Stimulated activated naive B cell treated with anti-CD40 and anti-IgM and Interleukin-4, amounts not matched to agents 10 μg/mL and 1 μg/mL and 100 μg/mL, for 72 hours (primary cell): ENCODE measurements around the gene NUBPL.

Source experiments
- ATAC-seq, 2 donors: fragments of 150-1000 bp; cut with Tn5 transposase; replicated peaks; 2 replicates each; pipeline ENCODE4 v1.10.0; 2021; ENCODE audit warnings: moderate library complexity in 1 of 2
- DNase-seq: peaks from one replicate; pipeline ENCODE4 v3.0.0; 2021
- H3K27ac Mint-ChIP-seq: one replicate; pipeline ENCODE4 v1.8.0; 2022; ENCODE audit warnings: mild to moderate bottlenecking, mixed read lengths
- H3K27me3 Mint-ChIP-seq, 2 donors: one replicate each; pipeline ENCODE4 v1.8.0; 2022; ENCODE audit warnings: mixed read lengths in 2 of 2
- H3K36me3 Mint-ChIP-seq, 2 donors: one replicate each; pipeline ENCODE4 v1.8.0; 2022; ENCODE audit warnings: mixed read lengths in 2 of 2, mild to moderate bottlenecking in 1 of 2
- H3K4me1 Mint-ChIP-seq, 2 donors: one replicate each; pipeline ENCODE4 v1.8.0; 2022; ENCODE audit warnings: mixed read lengths in 2 of 2, mild to moderate bottlenecking in 1 of 2
- H3K4me3 Mint-ChIP-seq, 2 donors: one replicate each; pipeline ENCODE4 v1.8.0; 2022; ENCODE audit warnings: mild to moderate bottlenecking in 2 of 2, mixed read lengths in 2 of 2, moderate library complexity in 1 of 2
- H3K9me3 Mint-ChIP-seq, 2 donors: one replicate each; pipeline ENCODE4 v1.8.0; 2022; ENCODE audit warnings: mixed read lengths in 2 of 2, mild to moderate bottlenecking in 1 of 2

NUBPL gene

GRCh38 chr14:31752867-31753661 lies 191.9 kb downstream of the NUBPL start:
- no peaks in the 10 kb centered on the region for H3K27me3 Mint-ChIP-seq
- peak; percentile 57 to 84 for ATAC-seq

GRCh38 chr14:31758941-31759340 lies 197.7 kb downstream of the NUBPL start:
- no peaks in the 10 kb centered on the region for H3K27me3 Mint-ChIP-seq
- peaks cover 7% of the 10 kb centered on the region in 2 donors for H3K9me3 Mint-ChIP-seq
- peaks cover 12 to 15% of the 10 kb centered on the region in 2 donors for H3K36me3 Mint-ChIP-seq
- ATAC-seq = no peak
- H3K4me1 Mint-ChIP-seq = no peaks in the 10 kb centered on the region
- no peak overlapping the region for H3K27ac Mint-ChIP-seq
- H3K4me3 Mint-ChIP-seq = no peak overlapping the region
- no peak for DNase-seq

More at GRCh38 chr14:31752867-31753661, 191.9 kb downstream of the NUBPL start:
- DNase-seq = peak; percentile 1
- Mint-ChIP-seq H3K9me3 (peaks cover 31 to 33% of the 10 kb centered on the region in 2 donors), H3K4me1 (peaks cover 1 to 12% of the 10 kb centered on the region in 2 donors), H3K27ac (peak overlapping the region; percentile 38), H3K36me3 (peaks cover 43 to 60% of the 10 kb centered on the region in 2 donors), H3K4me3 (no peak overlapping the region)

GRCh38 chr14:31760277-31760676 lies 199.1 kb downstream of the NUBPL start:
- peaks cover 4 to 7% of the 10 kb centered on the region in 2 donors for H3K9me3 Mint-ChIP-seq
- H3K27me3 Mint-ChIP-seq = no peaks in the 10 kb centered on the region
- no peak overlapping the region for H3K4me3 Mint-ChIP-seq
- H3K27ac Mint-ChIP-seq = no peak overlapping the region
- H3K36me3 Mint-ChIP-seq = peaks cover 5 to 9% of the 10 kb centered on the region in 2 donors
- DNase-seq (no peak), ATAC-seq (no peak)
- H3K4me1 Mint-ChIP-seq = no peaks in the 10 kb centered on the region

- no peak for ATAC-seq
Observed at GRCh38 chr14:31761325-31761724, 200.1 kb downstream of the NUBPL start.

GRCh38 chr14:31763041-31763440 lies 201.8 kb downstream of the NUBPL start:
- no peaks in the 10 kb centered on the region for H3K9me3 Mint-ChIP-seq
- no peaks in the 10 kb centered on the region for H3K4me1 Mint-ChIP-seq
- H3K36me3 Mint-ChIP-seq = peaks cover 4 to 5% of the 10 kb centered on the region in 2 donors
- no peak overlapping the region for H3K27ac Mint-ChIP-seq
- H3K27me3 Mint-ChIP-seq = no peaks in the 10 kb centered on the region
- H3K4me3 Mint-ChIP-seq = no peak overlapping the region
- ATAC-seq (no peak), DNase-seq (no peak)

More at GRCh38 chr14:31761325-31761724, 200.1 kb downstream of the NUBPL start:
- Mint-ChIP-seq H3K9me3 (peaks cover 2 to 7% of the 10 kb centered on the region in 2 donors), H3K27ac (no peak overlapping the region), H3K36me3 (peaks cover 3 to 7% of the 10 kb centered on the region in 2 donors), H3K4me3 (no peak overlapping the region), H3K4me1 (no peaks in the 10 kb centered on the region), H3K27me3 (no peaks in the 10 kb centered on the region)
- DNase-seq = no peak

GRCh38 chr14:31766315-31766892 lies 205.2 kb downstream of the NUBPL start:
- H3K27me3 Mint-ChIP-seq = no peaks in the 10 kb centered on the region
- H3K4me1 Mint-ChIP-seq = peaks cover 4 to 7% of the 10 kb centered on the region in 2 donors
- ATAC-seq (no peak), DNase-seq (no peak)
- H3K4me3 Mint-ChIP-seq = no peak overlapping the region
- H3K9me3 Mint-ChIP-seq = no peaks in the 10 kb centered on the region
- no peak overlapping the region for H3K27ac Mint-ChIP-seq
- peaks cover 4 to 5% of the 10 kb centered on the region in 2 donors for H3K36me3 Mint-ChIP-seq

- H3K27me3 Mint-ChIP-seq = no peaks in the 10 kb centered on the region
- H3K27ac Mint-ChIP-seq = peak overlapping the region; percentile 66
- peaks cover 4 to 7% of the 10 kb centered on the region in 2 donors for H3K4me1 Mint-ChIP-seq
- ATAC-seq (no peak), DNase-seq (no peak)
- peaks cover 5% of the 10 kb centered on the region in 2 donors for H3K36me3 Mint-ChIP-seq
- no peaks in the 10 kb centered on the region for H3K9me3 Mint-ChIP-seq
- no peak overlapping the region for H3K4me3 Mint-ChIP-seq
Observed at GRCh38 chr14:31768355-31768754, 207.2 kb downstream of the NUBPL start.

GRCh38 chr14:31770271-31770670 lies 209.1 kb downstream of the NUBPL start:
- Mint-ChIP-seq H3K4me1 (peaks cover 4 to 7% of the 10 kb centered on the region in 2 donors), H3K4me3 (peak overlapping the region; percentile 6 to 21), H3K27ac (peak overlapping the region; percentile 42), H3K27me3 (no peaks in the 10 kb centered on the region), H3K36me3 (peaks cover 5 to 10% of the 10 kb centered on the region in 2 donors), H3K9me3 (no peaks in the 10 kb centered on the region)
- DNase-seq (no peak), ATAC-seq (peak; percentile 88 to 93)

GRCh38 chr14:31774567-31774966 lies 213.4 kb downstream of the NUBPL start:
- no peaks in the 10 kb centered on the region for H3K27me3 Mint-ChIP-seq
- H3K4me1 Mint-ChIP-seq = peaks cover 4 to 7% of the 10 kb centered on the region in 2 donors
- ATAC-seq = no peak
- DNase-seq = no peak
- no peak overlapping the region for H3K27ac Mint-ChIP-seq
- no peaks in the 10 kb centered on the region for H3K9me3 Mint-ChIP-seq
- H3K36me3 Mint-ChIP-seq = peaks cover 9 to 27% of the 10 kb centered on the region in 2 donors
- H3K4me3 Mint-ChIP-seq = no peak overlapping the region

- DNase-seq = no peak
- Mint-ChIP-seq H3K27me3 (no peaks in the 10 kb centered on the region), H3K4me3 (no peak overlapping the region), H3K4me1 (no peaks in the 10 kb centered on the region), H3K27ac (no peak overlapping the region), H3K9me3 (peaks cover 3 to 5% of the 10 kb centered on the region in 2 donors), H3K36me3 (peaks cover 13 to 33% of the 10 kb centered on the region in 2 donors)
- ATAC-seq = no peak
Observed at GRCh38 chr14:31777312-31777711, 216.1 kb downstream of the NUBPL start.

- Mint-ChIP-seq H3K4me1 (no peaks in the 10 kb centered on the region), H3K9me3 (peaks cover 3 to 5% of the 10 kb centered on the region in 2 donors), H3K36me3 (peaks cover 9 to 19% of the 10 kb centered on the region in 2 donors), H3K27ac (no peak overlapping the region), H3K4me3 (no peak overlapping the region), H3K27me3 (no peaks in the 10 kb centered on the region)
- DNase-seq (no peak), ATAC-seq (no peak)
Observed at GRCh38 chr14:31781578-31781977, 220.4 kb downstream of the NUBPL start.

GRCh38 chr14:31785574-31785973 lies 224.4 kb downstream of the NUBPL start:
- ATAC-seq (no peak), DNase-seq (no peak)
- H3K27ac Mint-ChIP-seq = no peak overlapping the region
- H3K4me1 Mint-ChIP-seq = no peaks in the 10 kb centered on the region
- H3K36me3 Mint-ChIP-seq = peaks cover 7 to 11% of the 10 kb centered on the region in 2 donors
- H3K4me3 Mint-ChIP-seq = no peak overlapping the region
- H3K27me3 Mint-ChIP-seq = no peaks in the 10 kb centered on the region
- H3K9me3 Mint-ChIP-seq = peaks cover 3 to 5% of the 10 kb centered on the region in 2 donors

- no peak overlapping the region for H3K27ac Mint-ChIP-seq
- H3K4me3 Mint-ChIP-seq = no peak overlapping the region
- H3K9me3 Mint-ChIP-seq = no peaks in the 10 kb centered on the region
- DNase-seq (no peak), ATAC-seq (peak in 1 of 2 donors; percentile 56)
- H3K4me1 Mint-ChIP-seq = no peaks in the 10 kb centered on the region
- H3K36me3 Mint-ChIP-seq = peaks cover 5 to 8% of the 10 kb centered on the region in 2 donors
- no peaks in the 10 kb centered on the region for H3K27me3 Mint-ChIP-seq
Observed at GRCh38 chr14:31787377-31787776, 226.2 kb downstream of the NUBPL start.

- no peaks in the 10 kb centered on the region for H3K27me3 Mint-ChIP-seq
- no peak overlapping the region for H3K27ac Mint-ChIP-seq
- H3K4me3 Mint-ChIP-seq = no peak overlapping the region
- H3K9me3 Mint-ChIP-seq = peaks cover 0 to 5% of the 10 kb centered on the region in 2 donors
- DNase-seq (no peak), ATAC-seq (no peak)
- H3K4me1 Mint-ChIP-seq = no peaks in the 10 kb centered on the region
- peaks cover 5 to 14% of the 10 kb centered on the region in 2 donors for H3K36me3 Mint-ChIP-seq
Observed at GRCh38 chr14:31788340-31788739, 227.1 kb downstream of the NUBPL start.

GRCh38 chr14:31792726-31793125 lies 231.5 kb downstream of the NUBPL start:
- Mint-ChIP-seq H3K36me3 (peaks cover 4 to 16% of the 10 kb centered on the region in 2 donors), H3K4me1 (no peaks in the 10 kb centered on the region), H3K4me3 (no peak overlapping the region), H3K27me3 (no peaks in the 10 kb centered on the region), H3K27ac (no peak overlapping the region), H3K9me3 (peaks cover 0 to 6% of the 10 kb centered on the region in 2 donors)
- ATAC-seq (no peak), DNase-seq (no peak)
